Trophoblast cell (in vitro differentiated cells and primary cell): Measurements from ENCODE around the gene OTULIN.

Experiments
- DNase-seq, 2 donors: peaks; one replicate each; pipeline ENCODE4 v3.0.0-alpha.2; 2016
- H2AFZ ChIP-seq: 2 replicates; pipeline ENCODE4 v1.6.1; 2013; ENCODE audit warnings: low read length, moderate library complexity, mild to moderate bottlenecking; ENCODE audit not compliant: insufficient read depth, poor library complexity
- H2AK5ac ChIP-seq: 2 replicates; pipeline ENCODE4 v1.6.1; 2013; ENCODE audit warnings: mild to moderate bottlenecking, low read length
- H2BK120ac ChIP-seq: 2 replicates; pipeline ENCODE4 v1.6.1; 2013; ENCODE audit warnings: low read length, mild to moderate bottlenecking, moderate library complexity; ENCODE audit not compliant: insufficient read depth, poor library complexity
- H2BK12ac ChIP-seq: 2 replicates; pipeline ENCODE4 v1.6.1; 2013; ENCODE audit warnings: mild to moderate bottlenecking, low read length, moderate library complexity
- H2BK5ac ChIP-seq: 2 replicates; pipeline ENCODE4 v1.6.1; 2013; ENCODE audit warnings: low read length, low read depth, moderate library complexity, mild to moderate bottlenecking; ENCODE audit not compliant: poor library complexity
- H3K14ac ChIP-seq: 2 replicates; pipeline ENCODE4 v1.6.1; 2013; ENCODE audit warnings: mild to moderate bottlenecking, low read length
- H3K18ac ChIP-seq: 2 replicates; pipeline ENCODE4 v1.6.1; 2013; ENCODE audit warnings: mild to moderate bottlenecking, low read length
- H3K23ac ChIP-seq: 2 replicates; pipeline ENCODE4 v1.6.1; 2013; ENCODE audit warnings: low read length
- H3K27ac ChIP-seq: 2 replicates; pipeline ENCODE4 v1.5.1; 2013; ENCODE audit warnings: low read depth, mild to moderate bottlenecking, inconsistent platforms, low read length, moderate library complexity
- H3K27me3 ChIP-seq: 2 replicates; pipeline ENCODE4 v1.6.1; 2013; ENCODE audit warnings: inconsistent platforms, mild to moderate bottlenecking, low read length, moderate library complexity; ENCODE audit not compliant: insufficient read depth
- H3K36me3 ChIP-seq, 2 experiments: 1 replicate in 1 of 2; 2 replicates in 1 of 2; pipeline ENCODE4 v1.6.1; 2013; ENCODE audit warnings: low read length in 2 of 2, mild to moderate bottlenecking in 2 of 2, moderate library complexity in 1 of 2; ENCODE audit not compliant: insufficient read depth in 2 of 2, control insufficient read depth in 1 of 2
- H3K4ac ChIP-seq: 2 replicates; pipeline ENCODE4 v1.6.1; 2013; ENCODE audit warnings: low read depth, mild to moderate bottlenecking, low read length, moderate library complexity
- H3K4me1 ChIP-seq, 2 experiments: 1 replicate in 1 of 2; 2 replicates in 1 of 2; pipeline ENCODE4 v1.6.1; 2013; ENCODE audit warnings: low read length in 2 of 2, mild to moderate bottlenecking in 2 of 2, moderate library complexity in 1 of 2; ENCODE audit not compliant: insufficient read depth in 2 of 2, control insufficient read depth in 1 of 2
- H3K4me2 ChIP-seq: 2 replicates; pipeline ENCODE4 v1.6.1; 2013; ENCODE audit warnings: inconsistent platforms, mild to moderate bottlenecking, low read length, moderate library complexity
- H3K4me3 ChIP-seq: 2 replicates; pipeline ENCODE4 v1.5.1; 2013; ENCODE audit warnings: mild to moderate bottlenecking, low read depth, low read length, inconsistent platforms
- H3K79me1 ChIP-seq: one replicate; pipeline ENCODE4 v1.6.1; 2013; ENCODE audit warnings: low read length
- H3K79me2 ChIP-seq: 2 replicates; pipeline ENCODE4 v1.6.1; 2013; ENCODE audit warnings: low read length, mild to moderate bottlenecking; ENCODE audit not compliant: control insufficient read depth, insufficient read depth, poor library complexity
- H3K9ac ChIP-seq: 2 replicates; pipeline ENCODE4 v1.6.1; 2013; ENCODE audit warnings: mild to moderate bottlenecking, low read length
- H3K9me3 ChIP-seq: 2 replicates; pipeline ENCODE4 v1.6.1; 2013; ENCODE audit warnings: low read depth, mild to moderate bottlenecking, control low read depth, inconsistent platforms, low read length; ENCODE audit not compliant: insufficient read depth
- H4K12ac ChIP-seq: 2 replicates; pipeline ENCODE4 v1.6.1; 2013; ENCODE audit warnings: low read depth, mild to moderate bottlenecking, low read length, moderate library complexity
- H4K8ac ChIP-seq: 2 replicates; pipeline ENCODE4 v1.6.1; 2013; ENCODE audit warnings: low read depth, mild to moderate bottlenecking, low read length, moderate library complexity
- H4K91ac ChIP-seq: one replicate; pipeline ENCODE4 v1.6.1; 2013; ENCODE audit warnings: low read depth, mild to moderate bottlenecking, low read length, moderate library complexity
- WGBS: extraction: QIAGEN DNeasy Blood & Tissue Kit; methylation state at CpG from one replicate; pipeline ENCODE4 v1.1.7; 2013; ENCODE audit warnings: missing lambda C conversion rate; ENCODE audit not compliant: insufficient read length, insufficient coverage; ENCODE audit errors: extremely low coverage; 5-methylcytosine and 5-hydroxymethylcytosine counted together

The OTULIN gene

DNA sequence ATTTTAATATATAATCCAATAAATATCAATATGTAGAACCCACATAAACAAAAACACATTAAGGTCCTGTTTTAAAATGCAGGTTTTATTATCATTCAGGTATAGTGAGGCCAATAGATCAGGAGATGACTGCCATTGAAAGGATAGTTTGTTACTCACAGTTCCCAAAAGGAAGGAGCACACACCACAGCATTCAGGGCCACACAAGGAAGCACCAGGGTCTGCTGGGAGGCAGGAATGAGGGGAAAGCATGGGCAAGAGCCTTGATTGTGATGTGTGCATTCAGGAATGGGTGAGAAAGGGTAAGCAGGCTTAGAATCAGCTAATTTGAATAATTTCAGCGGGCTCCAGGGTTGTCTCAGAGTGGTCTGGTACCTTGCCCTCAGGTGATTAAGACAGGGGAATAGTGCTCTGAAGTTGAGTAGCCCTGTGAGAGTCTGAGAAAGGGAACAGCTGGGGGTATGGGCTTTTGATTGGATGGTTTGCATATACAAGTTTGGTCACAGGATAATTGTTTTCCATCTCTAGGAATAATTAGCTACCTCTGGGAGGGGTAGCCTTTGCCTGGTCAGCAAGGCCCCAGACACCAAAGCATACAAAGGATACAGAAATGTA is 19.8 kb upstream of the OTULIN start:
- WGBS = no CpG with 5 or more reads among the region's 1 CpG
- H2AK5ac ChIP-seq = no peak overlapping the region

GRCh38 chr5:14650052-14650451 is 14.5 kb upstream of the OTULIN start:
- Histone ChIP-seq H3K9ac (no peak overlapping the region), H3K27me3 (no peaks in the 10 kb centered on the region), H3K4me1 (no peaks in the 10 kb centered on the region), H3K36me3 (no peaks in the 10 kb centered on the region), H3K4ac (no peak overlapping the region), H3K79me1 (no peaks in the 10 kb centered on the region), H2AK5ac (no peak overlapping the region), H3K9me3 (peaks cover 2% of the 10 kb centered on the region), H2BK5ac (no peak overlapping the region), H3K79me2 (no peaks in the 10 kb centered on the region), H3K4me2 (no peak overlapping the region), H4K8ac (no peak overlapping the region), H4K12ac (no peak overlapping the region), H2AFZ (no peak overlapping the region), H3K18ac (no peak overlapping the region), H3K27ac (no peak overlapping the region), H3K4me3 (no peak overlapping the region), H2BK120ac (no peak overlapping the region), H2BK12ac (no peak overlapping the region), H4K91ac (no peak overlapping the region), H3K14ac (no peak overlapping the region), H3K23ac (no peak overlapping the region)
- DNase-seq = no peak
- WGBS = no CpG with 5 or more reads among the region's 3 CpGs

More for the DNA sequence above, 19.8 kb upstream of the OTULIN start:
- Histone ChIP-seq H2BK120ac (no peak overlapping the region), H3K36me3 (no peaks in the 10 kb centered on the region), H3K79me1 (no peaks in the 10 kb centered on the region), H3K4ac (no peak overlapping the region), H2AFZ (no peak overlapping the region), H2BK5ac (no peak overlapping the region), H3K18ac (no peak overlapping the region), H4K91ac (no peak overlapping the region), H3K4me2 (no peak overlapping the region), H3K27ac (no peak overlapping the region), H3K9ac (no peak overlapping the region), H3K14ac (no peak overlapping the region), H2BK12ac (no peak overlapping the region), H3K4me3 (no peak overlapping the region), H3K23ac (no peak overlapping the region), H3K9me3 (peaks cover 2% of the 10 kb centered on the region), H3K4me1 (no peaks in the 10 kb centered on the region), H4K12ac (no peak overlapping the region), H3K79me2 (no peaks in the 10 kb centered on the region), H4K8ac (no peak overlapping the region), H3K27me3 (no peaks in the 10 kb centered on the region)
- no peak for DNase-seq

- Histone ChIP-seq H4K12ac (no peak overlapping the region), H4K91ac (no peak overlapping the region), H3K27ac (no peak overlapping the region), H3K9ac (no peak overlapping the region), H3K14ac (no peak overlapping the region), H3K36me3 (no peaks in the 10 kb centered on the region), H3K4ac (no peak overlapping the region), H3K4me1 (no peaks in the 10 kb centered on the region), H2AFZ (no peak overlapping the region), H3K18ac (no peak overlapping the region), H3K9me3 (no peaks in the 10 kb centered on the region), H3K23ac (no peak overlapping the region), H2BK120ac (no peak overlapping the region), H2AK5ac (no peak overlapping the region), H3K4me2 (no peak overlapping the region), H2BK5ac (no peak overlapping the region), H3K79me2 (no peaks in the 10 kb centered on the region), H4K8ac (no peak overlapping the region), H3K27me3 (no peaks in the 10 kb centered on the region), H3K4me3 (no peak overlapping the region), H3K79me1 (no peaks in the 10 kb centered on the region), H2BK12ac (no peak overlapping the region)
- no peak for DNase-seq
- no CpG with 5 or more reads among the region's 4 CpGs for WGBS
Observed at GRCh38 chr5:14655146-14655741, 9.3 kb upstream of the OTULIN start.

- Histone ChIP-seq H3K4ac (no peak overlapping the region), H3K27ac (no peak overlapping the region), H2AK5ac (no peak overlapping the region), H3K79me1 (no peaks in the 10 kb centered on the region), H3K14ac (no peak overlapping the region), H3K4me1 (no peaks in the 10 kb centered on the region), H3K27me3 (no peaks in the 10 kb centered on the region), H4K12ac (no peak overlapping the region), H2BK120ac (no peak overlapping the region), H3K36me3 (no peaks in the 10 kb centered on the region), H3K23ac (no peak overlapping the region), H3K4me3 (no peak overlapping the region), H4K91ac (no peak overlapping the region), H3K79me2 (no peaks in the 10 kb centered on the region), H2AFZ (no peak overlapping the region), H3K9ac (no peak overlapping the region), H2BK12ac (no peak overlapping the region), H3K9me3 (no peaks in the 10 kb centered on the region), H3K4me2 (no peak overlapping the region), H3K18ac (no peak overlapping the region), H4K8ac (no peak overlapping the region), H2BK5ac (no peak overlapping the region)
- DNase-seq = no peak
- WGBS = no CpG with 5 or more reads among the region's 2 CpGs
Observed at GRCh38 chr5:14656898-14657297, 7.6 kb upstream of the OTULIN start.
